Measurements from ENCODE around the gene CD58.
"Not testable (repeated sequence)": the region's sequence is repeated elsewhere in the genome, so short reads cannot be mapped to it uniquely, and the experiment has no call there.

CD58 gene

GRCh38 chr1:116596742-116597307, 26.0 kb upstream of the CD58 start:
- not testable (repeated sequence) for DNase-seq (ENCODE audit: low spot score)

GRCh38 chr1:116595946-116596741, 25.3 kb upstream of the CD58 start:
- not testable (repeated sequence) for H3K27ac ChIP-seq; DNase-seq (ENCODE audit: low spot score)
- H3K4me3 ChIP-seq = peak overlapping the region; percentile 46

More at GRCh38 chr1:116596742-116597307, 26.0 kb upstream of the CD58 start:
- H3K4me3 ChIP-seq, H3K27ac ChIP-seq: not testable (repeated sequence)

GRCh38 chr1:116595065-116595840, 24.4 kb upstream of the CD58 start:
- DNase-seq (ENCODE audit: low spot score); H3K27ac ChIP-seq; H3K4me3 ChIP-seq: not testable (repeated sequence)

- not testable (repeated sequence) for H3K27ac ChIP-seq; DNase-seq (ENCODE audit: low spot score); H3K4me3 ChIP-seq
These were observed 23.2 kb upstream of the CD58 start for GRCh38 chr1:116593977-116594376.

- not testable (repeated sequence) for DNase-seq (ENCODE audit: low spot score); H3K4me3 ChIP-seq; H3K27ac ChIP-seq
These were observed 22.6 kb upstream of the CD58 start for GRCh38 chr1:116593401-116593800.

- not testable (repeated sequence) for H3K27ac ChIP-seq; DNase-seq (ENCODE audit: low spot score); H3K4me3 ChIP-seq
These were observed 21.3 kb upstream of the CD58 start for GRCh38 chr1:116591951-116592605.

- H3K27ac ChIP-seq; DNase-seq (ENCODE audit: low spot score); H3K4me3 ChIP-seq: not testable (repeated sequence)
These were observed 20.5 kb upstream of the CD58 start for GRCh38 chr1:116591006-116591950.

- not testable (repeated sequence) for H3K4me3 ChIP-seq; H3K27ac ChIP-seq; DNase-seq (ENCODE audit: low spot score)
These were observed 19.7 kb upstream of the CD58 start for GRCh38 chr1:116590359-116591005.

GRCh38 chr1:116589101-116589735, 18.4 kb upstream of the CD58 start:
- not testable (repeated sequence) for H3K27ac ChIP-seq; DNase-seq (ENCODE audit: low spot score); H3K4me3 ChIP-seq

GRCh38 chr1:116587501-116588227, 16.8 kb upstream of the CD58 start:
- Histone ChIP-seq H3K4me3 (no peak overlapping the region), H3K27ac (no peak overlapping the region)
- no peak for TF ChIP-seq CTCF (IDR thresholded peaks at IDR 0.05)
- no peak for DNase-seq (ENCODE audit: low spot score)

All from coronary artery (tissue), 2 donors.